Mucosa of descending colon (tissue), 3 donors: ENCODE measurements around the gene SBF2. TPM values are rescaled to one million over a fixed set of nuclear protein-coding genes. Genes with fewer than 3 reads are reported as not detected.

Experiments
- ATAC-seq: fragments of 200-7000 bp; cut with Tn5 transposase; one replicate; pipeline ENCODE4 v1.9.1; 2020; ENCODE audit warnings: mild to moderate bottlenecking, moderate library complexity
- DNase-seq, 3 donors: peaks; one replicate each; pipeline ENCODE4 v3.0.0-alpha.2; 2020
- H3K36me3 ChIP-seq: fragments of 200-600 bp; one replicate; pipeline ENCODE4 v1.8.0; 2021; ENCODE audit warnings: low read depth, mild to moderate bottlenecking
- H3K4me1 ChIP-seq: fragments of 200-600 bp; one replicate; pipeline ENCODE4 v1.8.0; 2021; ENCODE audit warnings: low read depth, mild to moderate bottlenecking
- H3K4me3 ChIP-seq: fragments of 200-600 bp; one replicate; pipeline ENCODE4 v1.8.0; 2021; ENCODE audit warnings: mild to moderate bottlenecking
- H3K9me3 ChIP-seq: fragments of 200-600 bp; one replicate; pipeline ENCODE4 v1.8.0; 2021; ENCODE audit warnings: mild to moderate bottlenecking
- intact Hi-C, 2 donors: fragments of 100-400 bp; cut with DNase I in 1 of 2; cut with micrococcal nuclease in 1 of 2; formaldehyde crosslinking; loops; one replicate each; pipeline versions ENCODE4 v1.11.0 to v1.11.1; 2022; cut with DNase I, micrococcal nuclease
- total RNA-seq, 3 donors: library from RNA; stranded (reverse); fragmentation: NEBNext Ultra II Directional in 2 of 3; extraction: Animal tissue kit (Norgen Biotek cat#: 25700) in 2 of 3; gene quantifications; one replicate each; pipeline versions ENCODE4 v1.2.1 to v1.2.4, GENCODE V29; 2021 to 2023
- TF ChIP-seq, protein P1 (sequence below): fragments of 200-600 bp; IDR thresholded peaks from one replicate; pipeline ENCODE4 v1.8.0; 2022; ENCODE audit warnings: antibody characterized with exemption, mild to moderate bottlenecking
- donor health status: DM: no; HTN: no; CAD: no; lungs with moderate emphysema.
- donor health status: DM: no; HTN: no; CAD: no.
- donor health status: DM: no; HTN: yes; CAD: no.

Gene SBF2
- total RNA-seq, 3 donors from 2014 or later: 35.2 to 60.3 (median 48.2) TPM

GRCh38 chr11:10301656-10302358 is 7.8 kb upstream of the SBF2 start:
- Histone ChIP-seq H3K4me3 (no peak overlapping the region), H3K36me3 (no peaks in the 10 kb centered on the region), H3K4me1 (peaks cover 8% of the 10 kb centered on the region), H3K9me3 (no peaks in the 10 kb centered on the region)
- intact Hi-C loops: loop anchor here in 1 of 2 donors (10.0 kb wide), 1 partner anchor 97 kb away; no protein-coding TSS in a partner anchor
- TF ChIP-seq, protein P1, sequence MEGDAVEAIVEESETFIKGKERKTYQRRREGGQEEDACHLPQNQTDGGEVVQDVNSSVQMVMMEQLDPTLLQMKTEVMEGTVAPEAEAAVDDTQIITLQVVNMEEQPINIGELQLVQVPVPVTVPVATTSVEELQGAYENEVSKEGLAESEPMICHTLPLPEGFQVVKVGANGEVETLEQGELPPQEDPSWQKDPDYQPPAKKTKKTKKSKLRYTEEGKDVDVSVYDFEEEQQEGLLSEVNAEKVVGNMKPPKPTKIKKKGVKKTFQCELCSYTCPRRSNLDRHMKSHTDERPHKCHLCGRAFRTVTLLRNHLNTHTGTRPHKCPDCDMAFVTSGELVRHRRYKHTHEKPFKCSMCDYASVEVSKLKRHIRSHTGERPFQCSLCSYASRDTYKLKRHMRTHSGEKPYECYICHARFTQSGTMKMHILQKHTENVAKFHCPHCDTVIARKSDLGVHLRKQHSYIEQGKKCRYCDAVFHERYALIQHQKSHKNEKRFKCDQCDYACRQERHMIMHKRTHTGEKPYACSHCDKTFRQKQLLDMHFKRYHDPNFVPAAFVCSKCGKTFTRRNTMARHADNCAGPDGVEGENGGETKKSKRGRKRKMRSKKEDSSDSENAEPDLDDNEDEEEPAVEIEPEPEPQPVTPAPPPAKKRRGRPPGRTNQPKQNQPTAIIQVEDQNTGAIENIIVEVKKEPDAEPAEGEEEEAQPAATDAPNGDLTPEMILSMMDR: no peak
- no peak for DNase-seq
- ATAC-seq: no peak

DNA sequence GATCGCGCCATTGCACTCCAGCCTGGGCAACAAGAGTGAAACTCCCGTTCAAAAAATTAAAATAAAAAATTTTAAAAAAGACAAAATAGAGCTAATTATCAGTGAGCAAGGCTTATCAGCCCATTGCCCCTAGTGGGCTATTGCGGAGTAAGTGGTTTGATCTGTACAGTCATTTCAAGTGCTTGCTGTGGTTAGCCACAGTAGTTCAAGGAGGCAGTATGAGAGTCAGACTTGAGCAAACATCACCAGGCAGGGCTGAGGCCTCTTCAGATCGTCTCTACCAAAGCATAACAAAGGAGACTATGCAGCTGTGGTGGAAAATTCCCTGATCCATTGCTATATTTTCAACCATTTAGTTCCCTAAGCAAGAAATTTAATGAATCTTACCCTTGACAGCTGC is 4.3 kb upstream of the SBF2 start:
- TF ChIP-seq, protein P1: no peak
- peaks cover 5% of the 10 kb centered on the region for H3K4me1 ChIP-seq
- DNase-seq: no peak
- no peak for ATAC-seq
- H3K36me3 ChIP-seq: no peaks in the 10 kb centered on the region
- no peaks in the 10 kb centered on the region for H3K9me3 ChIP-seq
- H3K4me3 ChIP-seq: no peak overlapping the region
- intact Hi-C loops: no loop called here

DNA sequence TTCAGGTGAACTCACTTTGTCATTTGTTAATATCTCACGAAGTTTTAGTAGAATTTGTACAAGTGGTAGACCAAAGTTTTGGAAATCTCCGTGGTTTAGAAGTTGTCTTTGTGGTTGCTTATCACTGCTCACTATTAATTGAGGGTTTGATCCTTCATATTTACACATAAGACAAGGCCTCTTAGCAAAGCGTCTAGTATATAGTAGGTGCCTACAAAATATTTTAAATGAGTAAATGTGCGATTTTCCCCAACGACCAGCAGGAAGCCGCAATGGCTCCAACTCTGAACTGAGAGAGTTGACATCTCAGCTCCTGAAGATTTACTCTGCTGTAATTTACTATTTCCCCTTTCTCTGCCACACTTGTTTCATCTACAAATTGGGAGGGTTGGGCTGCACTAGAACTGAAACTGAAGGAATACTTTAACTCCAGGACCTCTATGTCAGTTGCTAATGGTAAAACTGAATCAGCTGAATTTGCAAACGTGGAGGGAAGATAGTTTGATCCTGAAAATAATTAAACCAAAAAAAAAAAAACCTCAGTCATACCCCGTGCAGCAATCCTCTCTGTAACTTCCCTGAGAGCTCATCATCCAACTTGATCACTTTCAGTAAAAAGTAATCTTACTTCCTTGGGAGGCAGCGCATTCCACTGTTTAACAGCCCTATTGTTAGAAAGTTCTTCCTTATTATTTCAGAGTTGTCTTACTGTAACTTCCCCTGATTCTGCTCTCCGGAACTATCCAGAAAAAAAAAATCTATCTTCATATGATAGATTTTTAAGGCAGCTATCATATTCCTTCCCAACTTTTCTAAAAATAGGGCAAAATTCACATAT is 1.3 kb upstream of the SBF2 start:
- intact Hi-C loops: no loop called here
- Histone ChIP-seq H3K9me3 (no peaks in the 10 kb centered on the region), H3K4me3 (no peak overlapping the region), H3K4me1 (peaks cover 12% of the 10 kb centered on the region), H3K36me3 (no peaks in the 10 kb centered on the region)
- TF ChIP-seq, protein P1: no peak
- ATAC-seq (peak; percentile 52), DNase-seq (no peak)

GRCh38 chr11:10294290-10294953 is 403 bp upstream of the SBF2 start:
- peaks cover 12% of the 10 kb centered on the region for H3K4me1 ChIP-seq
- peak; percentile 17 for ATAC-seq
- intact Hi-C loops: no loop called here

More at GRCh38 chr11:10294290-10294953, 403 bp upstream of the SBF2 start:
- Histone ChIP-seq H3K9me3 (no peaks in the 10 kb centered on the region), H3K4me3 (peak overlapping the region; percentile 87), H3K36me3 (no peaks in the 10 kb centered on the region)
- DNase-seq: peak; percentile 55 to 71 (median 70)
- TF ChIP-seq, protein P1: no peak
